ENCODE data around the gene WHAMM. TPM values are rescaled to one million over a fixed set of nuclear protein-coding genes. Genes with fewer than 3 reads are reported as not detected.

Gene WHAMM
- total RNA-seq, 1 donor from 2014 or later, result 9.4 TPM

DNA sequence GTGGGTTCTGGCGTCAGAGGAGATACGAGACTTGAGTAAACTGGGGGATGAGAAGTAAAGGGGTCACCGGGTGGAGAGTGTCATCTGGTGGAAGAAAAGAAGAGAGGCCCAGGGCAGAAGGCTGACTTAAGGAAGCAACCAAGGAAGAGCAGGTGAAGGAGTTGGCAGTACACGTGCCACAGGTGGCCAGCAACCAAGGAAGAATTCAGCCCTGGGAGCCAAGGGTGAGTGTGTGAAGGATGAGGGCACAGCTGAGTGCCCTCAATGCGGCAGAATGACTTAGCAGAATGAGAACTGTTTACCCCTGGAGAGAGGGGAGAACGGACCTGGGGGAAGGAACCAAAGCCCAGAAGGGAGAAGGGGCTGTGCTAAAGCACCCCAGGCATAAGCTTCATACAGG, 71.3 kb downstream of the WHAMM start:
- Mint-ChIP-seq H3K4me1 (ENCODE audit: low read depth, unreplicated experiment) (peaks cover 2% of the 10 kb centered on the region), H3K27me3 (ENCODE audit: low read depth, unreplicated experiment) (peaks cover 2% of the 10 kb centered on the region), H3K27ac (ENCODE audit: unreplicated experiment) (no peak overlapping the region), H3K9me3 (ENCODE audit: unreplicated experiment) (no peaks in the 10 kb centered on the region), H3K36me3 (ENCODE audit: low read depth, unreplicated experiment) (no peaks in the 10 kb centered on the region), H3K4me3 (ENCODE audit: unreplicated experiment) (no peak overlapping the region)
- no peaks in the 10 kb centered on the region for H3K36me3 ChIP-seq (ENCODE audit: insufficient read depth, low read length)
- H3K27me3 ChIP-seq (ENCODE audit: insufficient read depth, low read length), result no peaks in the 10 kb centered on the region
- no peaks in the 10 kb centered on the region for H4K20me1 ChIP-seq (ENCODE audit: insufficient read depth, low read length)
- H3K4me2 ChIP-seq (ENCODE audit: low read length), result no peak overlapping the region
- DNase-seq (ENCODE audit: low read depth) (no peak), FAIRE-seq (no peak)
- H3K4me1 ChIP-seq (ENCODE audit: insufficient read depth, low read length), result peaks cover 3% of the 10 kb centered on the region
- no peak overlapping the region for H3K9ac ChIP-seq (ENCODE audit: low read length)
- H2AFZ ChIP-seq (ENCODE audit: low read depth, low read length), result no peak overlapping the region
- no peaks in the 10 kb centered on the region for H3K79me2 ChIP-seq (ENCODE audit: insufficient read depth, low read length)
- H3K9me3 ChIP-seq (ENCODE audit: insufficient read depth, low read depth, low read length), result no peaks in the 10 kb centered on the region
- H3K27ac ChIP-seq (ENCODE audit: low read depth, low read length), result no peak overlapping the region
- H3K4me3 ChIP-seq (ENCODE audit: insufficient read depth, low read depth, low read length), result no peak overlapping the region
- TF ChIP-seq EZH2 (IDR thresholded peaks at IDR 0.05; ENCODE audit: insufficient read depth, low read length), result no peak
- TF ChIP-seq, protein P1, sequence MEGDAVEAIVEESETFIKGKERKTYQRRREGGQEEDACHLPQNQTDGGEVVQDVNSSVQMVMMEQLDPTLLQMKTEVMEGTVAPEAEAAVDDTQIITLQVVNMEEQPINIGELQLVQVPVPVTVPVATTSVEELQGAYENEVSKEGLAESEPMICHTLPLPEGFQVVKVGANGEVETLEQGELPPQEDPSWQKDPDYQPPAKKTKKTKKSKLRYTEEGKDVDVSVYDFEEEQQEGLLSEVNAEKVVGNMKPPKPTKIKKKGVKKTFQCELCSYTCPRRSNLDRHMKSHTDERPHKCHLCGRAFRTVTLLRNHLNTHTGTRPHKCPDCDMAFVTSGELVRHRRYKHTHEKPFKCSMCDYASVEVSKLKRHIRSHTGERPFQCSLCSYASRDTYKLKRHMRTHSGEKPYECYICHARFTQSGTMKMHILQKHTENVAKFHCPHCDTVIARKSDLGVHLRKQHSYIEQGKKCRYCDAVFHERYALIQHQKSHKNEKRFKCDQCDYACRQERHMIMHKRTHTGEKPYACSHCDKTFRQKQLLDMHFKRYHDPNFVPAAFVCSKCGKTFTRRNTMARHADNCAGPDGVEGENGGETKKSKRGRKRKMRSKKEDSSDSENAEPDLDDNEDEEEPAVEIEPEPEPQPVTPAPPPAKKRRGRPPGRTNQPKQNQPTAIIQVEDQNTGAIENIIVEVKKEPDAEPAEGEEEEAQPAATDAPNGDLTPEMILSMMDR (IDR thresholded peaks at IDR 0.05; ENCODE audit: insufficient read depth, low read depth, low read length), result no peak

GRCh38 chr15:82881747-82882146, 72.3 kb downstream of the WHAMM start:
- no peak overlapping the region for H2AFZ ChIP-seq (ENCODE audit: low read depth, low read length)
- Mint-ChIP-seq H3K27me3 (ENCODE audit: low read depth, unreplicated experiment) (peaks cover 2% of the 10 kb centered on the region), H3K9me3 (ENCODE audit: unreplicated experiment) (no peaks in the 10 kb centered on the region), H3K4me1 (ENCODE audit: low read depth, unreplicated experiment) (no peaks in the 10 kb centered on the region), H3K4me3 (ENCODE audit: unreplicated experiment) (no peak overlapping the region), H3K36me3 (ENCODE audit: low read depth, unreplicated experiment) (no peaks in the 10 kb centered on the region), H3K27ac (ENCODE audit: unreplicated experiment) (no peak overlapping the region)
- FAIRE-seq (no peak), DNase-seq (ENCODE audit: low read depth) (no peak)
- H4K20me1 ChIP-seq (ENCODE audit: insufficient read depth, low read length), result no peaks in the 10 kb centered on the region
- no peaks in the 10 kb centered on the region for H3K79me2 ChIP-seq (ENCODE audit: insufficient read depth, low read length)
- no peaks in the 10 kb centered on the region for H3K36me3 ChIP-seq (ENCODE audit: insufficient read depth, low read length)
- TF ChIP-seq EZH2 (IDR thresholded peaks at IDR 0.05; ENCODE audit: insufficient read depth, low read length), result no peak
- TF ChIP-seq, protein P1 (IDR thresholded peaks at IDR 0.05; ENCODE audit: insufficient read depth, low read depth, low read length), result no peak
- no peaks in the 10 kb centered on the region for H3K9me3 ChIP-seq (ENCODE audit: insufficient read depth, low read depth, low read length)
- no peak overlapping the region for H3K27ac ChIP-seq (ENCODE audit: low read depth, low read length)
- H3K27me3 ChIP-seq (ENCODE audit: insufficient read depth, low read length), result no peaks in the 10 kb centered on the region
- no peaks in the 10 kb centered on the region for H3K4me1 ChIP-seq (ENCODE audit: insufficient read depth, low read length)
- no peak overlapping the region for H3K4me3 ChIP-seq (ENCODE audit: insufficient read depth, low read depth, low read length)
- no peak overlapping the region for H3K9ac ChIP-seq (ENCODE audit: low read length)
- H3K4me2 ChIP-seq (ENCODE audit: low read length), result no peak overlapping the region

DNA sequence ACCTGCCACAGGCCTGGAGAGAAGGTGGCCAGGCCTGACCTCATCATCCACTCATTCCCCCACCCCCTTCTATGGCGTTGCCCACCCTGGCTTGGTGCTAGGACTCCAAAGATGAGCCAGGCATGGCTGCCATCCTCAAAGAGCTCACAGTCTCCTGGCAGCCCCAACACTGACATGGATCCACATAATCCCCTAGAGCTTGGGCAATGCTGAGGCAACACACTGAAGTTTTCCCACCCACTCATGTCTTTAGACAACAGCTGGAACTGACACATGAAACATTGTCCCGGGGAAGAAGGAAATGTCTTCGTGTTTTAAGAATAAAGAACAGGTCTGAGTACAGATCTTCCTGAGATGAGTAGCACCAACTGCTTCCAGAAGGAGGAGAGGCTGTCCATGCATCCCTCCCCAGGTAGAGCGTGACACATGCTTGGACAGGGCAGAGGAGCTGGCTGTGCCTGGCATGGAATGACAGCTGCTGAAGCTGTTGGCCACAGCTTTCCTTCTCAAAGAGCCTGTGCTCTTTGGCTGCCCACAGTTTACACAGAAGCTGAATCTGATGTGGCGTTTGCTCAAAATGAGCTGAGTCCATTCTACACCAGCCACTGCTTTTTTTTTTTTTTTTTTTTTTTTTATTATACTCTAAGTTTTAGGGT, 73.0 kb downstream of the WHAMM start:
- H3K27me3 Mint-ChIP-seq (ENCODE audit: low read depth, unreplicated experiment), result peaks cover 2% of the 10 kb centered on the region
- no peaks in the 10 kb centered on the region for H3K9me3 ChIP-seq (ENCODE audit: insufficient read depth, low read depth, low read length)
- no peak overlapping the region for H3K27ac ChIP-seq (ENCODE audit: low read depth, low read length)
- H3K36me3 ChIP-seq (ENCODE audit: insufficient read depth, low read length), result no peaks in the 10 kb centered on the region
- FAIRE-seq (no peak), DNase-seq (ENCODE audit: low read depth) (no peak)
- no peaks in the 10 kb centered on the region for H3K36me3 Mint-ChIP-seq (ENCODE audit: low read depth, unreplicated experiment)
- H3K9me3 Mint-ChIP-seq (ENCODE audit: unreplicated experiment), result no peaks in the 10 kb centered on the region
- no peak overlapping the region for H3K4me3 Mint-ChIP-seq (ENCODE audit: unreplicated experiment)
- H2AFZ ChIP-seq (ENCODE audit: low read depth, low read length), result no peak overlapping the region
- H3K4me1 ChIP-seq (ENCODE audit: insufficient read depth, low read length), result no peaks in the 10 kb centered on the region
- H3K4me1 Mint-ChIP-seq (ENCODE audit: low read depth, unreplicated experiment), result no peaks in the 10 kb centered on the region
- no peak overlapping the region for H3K4me3 ChIP-seq (ENCODE audit: insufficient read depth, low read depth, low read length)
- no peak overlapping the region for H3K27ac Mint-ChIP-seq (ENCODE audit: unreplicated experiment)
- H3K4me2 ChIP-seq (ENCODE audit: low read length), result no peak overlapping the region
- TF ChIP-seq EZH2 (IDR thresholded peaks at IDR 0.05; ENCODE audit: insufficient read depth, low read length), result no peak
- TF ChIP-seq, protein P1 (IDR thresholded peaks at IDR 0.05; ENCODE audit: insufficient read depth, low read depth, low read length), result no peak
- H4K20me1 ChIP-seq (ENCODE audit: insufficient read depth, low read length), result no peaks in the 10 kb centered on the region
- H3K27me3 ChIP-seq (ENCODE audit: insufficient read depth, low read length), result no peaks in the 10 kb centered on the region
- H3K9ac ChIP-seq (ENCODE audit: low read length), result no peak overlapping the region
- no peaks in the 10 kb centered on the region for H3K79me2 ChIP-seq (ENCODE audit: insufficient read depth, low read length)

Measured in astrocyte (in vitro differentiated cells and primary cell).